CD14-positive monocyte (primary cell): ENCODE data around the gene RTCB. TPM values are rescaled to one million over a fixed set of nuclear protein-coding genes. Genes with fewer than 3 reads are reported as not detected.
A peak's percentile ranks its signal among the peaks of the same experiment; 100 is the strongest.

Source experiments
- DNase-seq, 3 donors: peaks; one replicate each; pipeline ENCODE4 v3.0.0-alpha.2; 2011 to 2022
- H2AFZ ChIP-seq: 2 replicates; pipeline ENCODE4 v1.6.0; 2012; ENCODE audit warnings: mild to moderate bottlenecking, low read depth, low read length, inconsistent platforms; ENCODE audit not compliant: insufficient read depth, poor library complexity, severe bottlenecking
- H3K27ac ChIP-seq, 2 donors: 1 replicate in 1 of 2; 2 replicates in 1 of 2; pipeline ENCODE4 v1.5.1; 2012 to 2013; ENCODE audit warnings: low read length in 2 of 2, control low read depth in 1 of 2, inconsistent platforms in 1 of 2, low read depth in 1 of 2, mild to moderate bottlenecking in 1 of 2
- H3K27me3 ChIP-seq, 2 donors: one replicate each; pipeline versions ENCODE4 v1.6.0 to v1.6.1; 2011 to 2013; ENCODE audit warnings: low read length in 2 of 2; ENCODE audit not compliant: control insufficient read depth in 2 of 2, insufficient read depth in 2 of 2
- H3K36me3 ChIP-seq, 2 donors: replicated peaks in 1 of 2; 1 replicate in 1 of 2; 2 replicates in 1 of 2; pipeline versions ENCODE4 v1.5.1 to v1.6.1; 2012 to 2013; ENCODE audit warnings: low read length in 2 of 2, control low read depth in 1 of 2, inconsistent platforms in 1 of 2, mild to moderate bottlenecking in 1 of 2; ENCODE audit not compliant: insufficient read depth in 2 of 2, control insufficient read depth in 1 of 2
- H3K4me1 ChIP-seq, 2 donors: 1 replicate in 1 of 2; 2 replicates in 1 of 2; pipeline versions ENCODE4 v1.5.1 to v1.6.1; 2012 to 2013; ENCODE audit warnings: low read length in 2 of 2, control low read depth in 1 of 2, inconsistent platforms in 1 of 2, mild to moderate bottlenecking in 1 of 2, moderate library complexity in 1 of 2; ENCODE audit not compliant: insufficient read depth in 2 of 2, control insufficient read depth in 1 of 2
- H3K4me2 ChIP-seq: replicated peaks from 2 replicates; pipeline ENCODE3; 2012; ENCODE audit warnings: low read length, moderate library complexity, mild to moderate bottlenecking; ENCODE audit not compliant: poor library complexity, severe bottlenecking; ENCODE audit errors: extremely low read depth
- H3K4me3 ChIP-seq, 3 experiments: fragments of 200-600 bp in 1 of 3; sonication (generic) in 1 of 3; replicated peaks in 1 of 3; 1 replicate in 2 of 3; 2 replicates in 1 of 3; pipeline ENCODE4 v1.5.1; 2011 to 2013; ENCODE audit warnings: low read length in 3 of 3, mild to moderate bottlenecking in 3 of 3, control low read depth in 2 of 3, low read depth in 2 of 3, inconsistent platforms in 1 of 3, moderate library complexity in 1 of 3
- H3K79me2 ChIP-seq: 2 replicates; pipeline ENCODE4 v1.6.0; 2012; ENCODE audit warnings: mild to moderate bottlenecking, control low read depth, inconsistent platforms, low read length, moderate library complexity; ENCODE audit not compliant: insufficient read depth
- H3K9ac ChIP-seq: 2 replicates; pipeline ENCODE4 v1.6.0; 2017; ENCODE audit warnings: low read length, mild to moderate bottlenecking; ENCODE audit not compliant: insufficient read depth, poor library complexity, severe bottlenecking
- H3K9me3 ChIP-seq, 2 donors: replicated peaks in 1 of 2; 1 replicate in 1 of 2; 2 replicates in 1 of 2; pipeline versions ENCODE4 v1.5.1 to v1.6.1; 2012 to 2013; ENCODE audit warnings: low read length in 2 of 2, control low read depth in 1 of 2; ENCODE audit not compliant: control insufficient read depth in 1 of 2, insufficient read depth in 1 of 2
- H4K20me1 ChIP-seq: 2 replicates; pipeline ENCODE4 v1.6.0; 2012; ENCODE audit warnings: mild to moderate bottlenecking, low read length, control low read depth, moderate library complexity; ENCODE audit not compliant: insufficient read depth
- H3K27ac Mint-ChIP-seq, 7 donors: one replicate each; pipeline ENCODE4 v1.8.0; 2020; ENCODE audit warnings: mild to moderate bottlenecking in 7 of 7, mixed read lengths in 7 of 7, moderate library complexity in 6 of 7, inconsistent platforms in 2 of 7
- H3K27me3 Mint-ChIP-seq, 3 donors: one replicate each; pipeline ENCODE4 v1.8.0; 2021 to 2022; ENCODE audit warnings: low read depth in 3 of 3, mild to moderate bottlenecking in 3 of 3, mixed read lengths in 3 of 3, moderate library complexity in 3 of 3, inconsistent platforms in 1 of 3
- H3K36me3 Mint-ChIP-seq, 2 donors: one replicate each; pipeline ENCODE4 v1.8.0; 2020; ENCODE audit warnings: mixed read lengths in 2 of 2, inconsistent platforms in 1 of 2, mild to moderate bottlenecking in 1 of 2
- H3K4me1 Mint-ChIP-seq: one replicate; pipeline ENCODE4 v1.8.0; 2020; ENCODE audit warnings: mild to moderate bottlenecking, mixed read lengths
- H3K4me3 Mint-ChIP-seq, 2 donors: one replicate each; pipeline ENCODE4 v1.8.0; 2020; ENCODE audit warnings: mild to moderate bottlenecking in 2 of 2, mixed read lengths in 2 of 2, moderate library complexity in 1 of 2
- H3K9me3 Mint-ChIP-seq, 7 donors: one replicate each; pipeline ENCODE4 v1.8.0; 2020 to 2022; ENCODE audit warnings: mixed read lengths in 7 of 7, mild to moderate bottlenecking in 6 of 7, moderate library complexity in 6 of 7, inconsistent platforms in 2 of 7
- CTCF ChIP-seq: fragments of 200-600 bp; IDR thresholded peaks from one replicate; pipeline ENCODE4 v1.8.0; 2022; ENCODE audit warnings: antibody characterized with exemption, mild to moderate bottlenecking
- WGBS: methylation state at CpG from one replicate; pipeline ENCODE4 v1.1.5; 2013; ENCODE audit warnings: missing lambda C conversion rate; ENCODE audit not compliant: insufficient coverage; 5-methylcytosine and 5-hydroxymethylcytosine counted together
- intact Hi-C, 2 donors: fragments of 100-400 bp; cut with micrococcal nuclease; formaldehyde crosslinking; loops; one replicate each; pipeline versions ENCODE4 v1.15.0 to v1.15.1; 2023
- polyA plus RNA-seq, 3 donors: library from polyadenylated mRNA; depleted of rRNA in 1 of 3; unstranded in 2 of 3; stranded (reverse) in 1 of 3; fragments of 300-500 nt in 2 of 3; fragments of >200 nt in 1 of 3; fragmentation: Illumina TruSeq in 2 of 3; gene quantifications; 1 replicate in 2 of 3; 2 replicates in 1 of 3; pipeline ENCODE4 v1.2.3, GENCODE V29; 2012 to 2021

The RTCB gene
- polyA plus RNA-seq, 3 donors: 41.5 to 106 (median 104) TPM

- DNase-seq: no peak
- H3K9ac ChIP-seq: no peak overlapping the region
- peak overlapping the region in 2 of 7 donors; percentile 58 to 68 for H3K27ac Mint-ChIP-seq
- peaks cover 8% of the 10 kb centered on the region for H4K20me1 ChIP-seq
- H3K36me3 ChIP-seq: peaks cover 91 to 99% of the 10 kb centered on the region in 2 donors
- peaks cover 2% of the 10 kb centered on the region for H3K4me1 Mint-ChIP-seq
- H3K9me3 ChIP-seq: no peaks in the 10 kb centered on the region
- intact Hi-C loops: no loop called here
- H3K27me3 Mint-ChIP-seq: no peaks in the 10 kb centered on the region
- no peak overlapping the region for H3K4me2 ChIP-seq
- H3K27me3 ChIP-seq: no peaks in the 10 kb centered on the region
- no peak overlapping the region for H3K4me3 Mint-ChIP-seq
- H3K79me2 ChIP-seq: no peaks in the 10 kb centered on the region
- TF ChIP-seq CTCF: no peak
- no peak overlapping the region for H3K27ac ChIP-seq
- H3K4me3 ChIP-seq: no peak overlapping the region
- H3K4me1 ChIP-seq: peaks cover 1 to 2% of the 10 kb centered on the region in 2 donors
- peaks cover 82 to 96% of the 10 kb centered on the region in 2 donors for H3K36me3 Mint-ChIP-seq
- 70% methylated on average over 2 of the region's 4 CpGs for WGBS
- no peaks in the 10 kb centered on the region for H3K9me3 Mint-ChIP-seq
- H2AFZ ChIP-seq: no peak overlapping the region
Observed at GRCh38 chr22:32401486-32401885, 10.6 kb downstream of the RTCB start.

- H3K27me3 Mint-ChIP-seq: no peaks in the 10 kb centered on the region
- peak overlapping the region in 1 of 7 donors; percentile 21 for H3K27ac Mint-ChIP-seq
- no peak for TF ChIP-seq CTCF
- H3K36me3 ChIP-seq: peaks cover 100% of the 10 kb centered on the region in 2 donors
- H3K4me2 ChIP-seq: no peak overlapping the region
- intact Hi-C loops: no loop called here
- DNase-seq: no peak
- no peaks in the 10 kb centered on the region for H3K9me3 Mint-ChIP-seq
- H3K27ac ChIP-seq: no peak overlapping the region
- WGBS: 89% methylated on average over 5 of the region's 5 CpGs
- H3K79me2 ChIP-seq: no peaks in the 10 kb centered on the region
- no peak overlapping the region for H3K9ac ChIP-seq
- no peaks in the 10 kb centered on the region for H3K4me1 ChIP-seq
- peaks cover 89 to 98% of the 10 kb centered on the region in 2 donors for H3K36me3 Mint-ChIP-seq
- H2AFZ ChIP-seq: no peak overlapping the region
- no peaks in the 10 kb centered on the region for H3K4me1 Mint-ChIP-seq
- H3K27me3 ChIP-seq: no peaks in the 10 kb centered on the region
- no peaks in the 10 kb centered on the region for H3K9me3 ChIP-seq
- H3K4me3 ChIP-seq: no peak overlapping the region
- H3K4me3 Mint-ChIP-seq: no peak overlapping the region
- H4K20me1 ChIP-seq: peaks cover 3% of the 10 kb centered on the region
Observed at GRCh38 chr22:32396746-32397145, 15.3 kb downstream of the RTCB start.
